Prostate gland (tissue), 2 donors: ENCODE measurements around the gene HOXC5. TPM values are rescaled to one million over a fixed set of nuclear protein-coding genes. Genes with fewer than 3 reads are reported as not detected.
"Not testable (repeated sequence)": the region's sequence is repeated elsewhere in the genome, so short reads cannot be mapped to it uniquely, and the experiment has no call there.

ENCODE experiments used
- DNase-seq: peaks from one replicate; pipeline ENCODE4 v3.0.0-alpha.2; 2019; ENCODE audit warnings: low spot score
- H3K27ac ChIP-seq, 2 donors: fragments of 200-600 bp; sonication (generic); 2 replicates each; pipeline ENCODE4 v1.5.1; 2017 to 2019
- H3K27me3 ChIP-seq: fragments of 200-600 bp; sonication (generic); replicated peaks from 2 replicates; pipeline ENCODE4 v1.5.1; 2019; ENCODE audit not compliant: insufficient read depth
- H3K36me3 ChIP-seq, 2 donors: fragments of 200-600 bp; sonication (generic); 1 replicate in 1 of 2; 2 replicates in 1 of 2; pipeline versions ENCODE4 v1.5.1 to v1.8.1; 2017 to 2019
- H3K4me1 ChIP-seq: fragments of 200-600 bp; sonication (generic); replicated peaks from 2 replicates; pipeline ENCODE4 v1.5.1; 2019
- H3K4me3 ChIP-seq, 2 donors: fragments of 200-600 bp; sonication (generic); 2 replicates each; pipeline ENCODE4 v1.5.1; 2017 to 2019
- H3K9me3 ChIP-seq: fragments of 200-600 bp; sonication (generic); 2 replicates; pipeline ENCODE4 v1.5.1; 2017
- POLR2A ChIP-seq: fragments of 450-650 bp; IDR thresholded peaks from one replicate; pipeline ENCODE4 v1.6.1; 2016; ENCODE audit warnings: antibody characterized with exemption, mild to moderate bottlenecking
- POLR2AphosphoS5 ChIP-seq: sonication (generic); formaldehyde crosslinking; IDR thresholded peaks from one replicate; pipeline ENCODE4 v1.6.1; 2017; ENCODE audit warnings: antibody characterized with exemption
- WGBS: methylation state at CpG from one replicate; pipeline ENCODE4 v1.1.5; 2018; 5-methylcytosine and 5-hydroxymethylcytosine counted together
- intact Hi-C: fragments of 100-400 bp; cut with DNase I; formaldehyde crosslinking; loops from one replicate; pipeline ENCODE4 v1.14.2; 2022
- total RNA-seq, 2 donors: library from RNA; depleted of rRNA; stranded (reverse); fragments of >200 nt; gene quantifications; one replicate each; pipeline ENCODE4 v1.1.0, GENCODE V29; 2016
- TF ChIP-seq, protein P1 (sequence below), 4 experiments: fragments of 200-600 bp in 2 of 4; fragments of 450-650 bp in 2 of 4; sonication (generic) in 2 of 4; IDR thresholded peaks; 1 replicate in 3 of 4; 2 replicates in 1 of 4; pipeline ENCODE4 v1.5.1; 2016 to 2019; ENCODE audit warnings: antibody characterized with exemption in 4 of 4, mild to moderate bottlenecking in 2 of 4, moderate library complexity in 2 of 4

The HOXC5 gene
- total RNA-seq, 2 donors from 2014 or later = 2.8 TPM; not detected in 1

DNA sequence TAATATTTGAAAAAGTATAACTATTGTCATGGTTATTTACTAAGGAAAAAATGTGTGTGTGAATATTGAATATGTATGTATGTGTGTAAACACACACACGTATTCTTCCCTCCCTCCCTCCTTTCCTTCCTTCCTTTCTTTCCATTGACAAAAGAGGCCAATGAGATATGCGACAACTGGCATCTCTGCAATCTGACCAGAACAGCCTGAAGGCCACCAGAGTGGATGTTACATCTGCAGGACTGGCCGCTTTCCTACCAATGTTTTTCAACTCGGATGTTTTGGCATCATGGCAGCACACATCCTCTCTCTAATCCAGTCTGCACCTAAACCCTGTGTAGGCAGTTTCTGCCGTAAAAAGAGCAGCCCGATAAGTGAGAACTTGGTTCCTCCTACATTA, 41.5 kb downstream of the HOXC5 start:
- intact Hi-C loops = no loop called here
- H3K27ac ChIP-seq = no peak overlapping the region
- DNase-seq = no peak
- no peak for TF ChIP-seq POLR2AphosphoS5
- no peak for TF ChIP-seq POLR2A
- TF ChIP-seq, protein P1, sequence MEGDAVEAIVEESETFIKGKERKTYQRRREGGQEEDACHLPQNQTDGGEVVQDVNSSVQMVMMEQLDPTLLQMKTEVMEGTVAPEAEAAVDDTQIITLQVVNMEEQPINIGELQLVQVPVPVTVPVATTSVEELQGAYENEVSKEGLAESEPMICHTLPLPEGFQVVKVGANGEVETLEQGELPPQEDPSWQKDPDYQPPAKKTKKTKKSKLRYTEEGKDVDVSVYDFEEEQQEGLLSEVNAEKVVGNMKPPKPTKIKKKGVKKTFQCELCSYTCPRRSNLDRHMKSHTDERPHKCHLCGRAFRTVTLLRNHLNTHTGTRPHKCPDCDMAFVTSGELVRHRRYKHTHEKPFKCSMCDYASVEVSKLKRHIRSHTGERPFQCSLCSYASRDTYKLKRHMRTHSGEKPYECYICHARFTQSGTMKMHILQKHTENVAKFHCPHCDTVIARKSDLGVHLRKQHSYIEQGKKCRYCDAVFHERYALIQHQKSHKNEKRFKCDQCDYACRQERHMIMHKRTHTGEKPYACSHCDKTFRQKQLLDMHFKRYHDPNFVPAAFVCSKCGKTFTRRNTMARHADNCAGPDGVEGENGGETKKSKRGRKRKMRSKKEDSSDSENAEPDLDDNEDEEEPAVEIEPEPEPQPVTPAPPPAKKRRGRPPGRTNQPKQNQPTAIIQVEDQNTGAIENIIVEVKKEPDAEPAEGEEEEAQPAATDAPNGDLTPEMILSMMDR (IDR thresholded peaks at IDR 0.05) = no peak
- no peaks in the 10 kb centered on the region for H3K4me1 ChIP-seq
- 80% methylated on average over 6 of the region's 6 CpGs for WGBS
- H3K36me3 ChIP-seq = no peaks in the 10 kb centered on the region
- no peak overlapping the region for H3K4me3 ChIP-seq
- no peaks in the 10 kb centered on the region for H3K9me3 ChIP-seq
- no peaks in the 10 kb centered on the region for H3K27me3 ChIP-seq

DNA sequence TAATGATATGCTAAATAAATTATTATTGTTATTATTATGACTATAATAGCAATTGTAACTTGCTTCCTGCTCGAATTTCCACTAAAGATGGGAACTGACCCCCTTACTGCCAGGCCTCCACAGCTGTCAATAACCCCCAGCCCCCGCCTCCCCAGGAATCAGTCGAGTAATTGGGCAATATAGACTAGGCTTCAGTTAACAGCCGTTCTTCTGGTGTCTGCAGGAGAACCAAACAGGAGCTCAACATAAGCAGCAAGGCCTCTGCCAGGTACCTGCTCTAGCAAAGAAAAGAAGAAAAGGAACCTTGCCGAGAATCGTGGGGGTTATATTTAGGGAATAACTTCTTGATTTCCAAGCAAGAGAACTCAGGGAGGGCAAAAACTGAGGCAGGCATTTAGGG, 42.6 kb downstream of the HOXC5 start:
- Histone ChIP-seq H3K36me3 (no peaks in the 10 kb centered on the region), H3K4me3 (no peak overlapping the region), H3K27ac (no peak overlapping the region), H3K4me1 (no peaks in the 10 kb centered on the region), H3K27me3 (no peaks in the 10 kb centered on the region), H3K9me3 (no peaks in the 10 kb centered on the region)
- TF ChIP-seq POLR2A (no peak), POLR2AphosphoS5 (no peak)
- TF ChIP-seq, protein P1 (IDR thresholded peaks at IDR 0.05) = no peak
- 59% methylated on average over 6 of the region's 6 CpGs for WGBS
- intact Hi-C loops = no loop called here
- DNase-seq = no peak

DNA sequence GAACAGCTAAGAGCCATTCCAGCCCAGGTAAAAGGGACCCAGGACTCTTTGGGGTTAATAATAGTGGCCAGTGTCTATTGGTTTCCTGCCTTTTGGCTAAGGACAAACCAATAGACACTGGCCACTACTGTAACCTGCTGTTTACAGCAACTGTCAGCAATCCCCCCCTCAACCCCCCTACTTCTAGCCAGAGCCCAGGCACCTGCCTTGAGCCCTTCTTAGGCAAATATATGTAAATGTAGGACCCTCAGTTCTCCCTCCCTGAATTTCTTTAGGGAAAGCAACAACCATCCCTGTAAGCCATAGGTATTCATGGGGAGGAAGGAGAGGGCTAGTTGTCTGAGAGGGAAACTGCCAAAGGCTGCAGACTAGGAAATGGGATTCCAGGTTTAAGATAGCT, 43.1 kb downstream of the HOXC5 start:
- TF ChIP-seq, protein P1 (IDR thresholded peaks at IDR 0.05) = no peak
- TF ChIP-seq POLR2A (no peak), POLR2AphosphoS5 (no peak)
- H3K4me3 ChIP-seq = no peak overlapping the region
- intact Hi-C loops = no loop called here
- H3K4me1 ChIP-seq = no peaks in the 10 kb centered on the region
- no peaks in the 10 kb centered on the region for H3K36me3 ChIP-seq
- no peak overlapping the region for H3K27ac ChIP-seq
- DNase-seq = no peak
- H3K9me3 ChIP-seq = no peaks in the 10 kb centered on the region
- H3K27me3 ChIP-seq = no peaks in the 10 kb centered on the region

DNA sequence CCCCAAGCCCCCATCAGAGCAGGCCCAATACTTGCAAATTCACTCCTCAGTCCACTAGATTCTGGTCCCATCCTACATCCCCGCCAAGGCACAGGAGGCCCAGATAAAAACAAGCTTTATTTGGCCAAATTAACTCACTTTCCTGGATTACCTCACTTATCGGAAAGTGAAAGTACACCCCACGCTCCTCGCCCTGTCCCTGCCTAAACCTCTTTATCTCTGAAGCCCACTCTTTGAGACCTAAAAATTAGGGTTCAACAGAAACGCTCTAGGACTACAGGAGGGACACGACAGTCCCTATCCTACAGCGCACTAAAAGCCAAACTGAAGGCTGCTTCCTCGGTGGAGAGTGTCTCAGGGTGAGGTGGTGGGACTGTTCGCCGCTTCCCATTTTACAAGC, 45.0 kb downstream of the HOXC5 start:
- intact Hi-C loops, H3K4me3 ChIP-seq, H3K36me3 ChIP-seq, H3K27me3 ChIP-seq, DNase-seq, H3K4me1 ChIP-seq, H3K27ac ChIP-seq, H3K9me3 ChIP-seq: not testable (repeated sequence)
- 52% methylated on average over 10 of the region's 10 CpGs for WGBS

DNA sequence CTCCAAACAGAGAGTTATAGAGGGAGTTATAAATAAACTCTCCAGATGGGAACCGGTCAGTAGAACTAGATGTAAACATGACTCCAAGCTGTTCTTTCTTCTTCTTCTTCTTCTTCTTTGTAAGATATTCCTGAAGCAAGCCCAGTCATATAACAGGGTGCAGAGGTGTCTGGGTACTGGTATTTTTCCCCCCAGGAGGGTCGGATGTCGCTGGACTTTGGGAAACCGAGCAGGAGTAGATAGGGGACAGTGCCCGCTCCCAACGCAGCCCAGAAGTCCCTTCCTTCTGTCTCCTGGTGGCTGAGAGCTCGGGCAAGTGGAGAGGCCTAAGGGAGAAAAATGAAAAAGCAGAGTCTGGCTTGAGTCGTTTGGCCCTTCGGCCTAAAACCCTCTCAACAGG, 46.3 kb downstream of the HOXC5 start:
- H3K4me1 ChIP-seq, H3K27me3 ChIP-seq, H3K4me3 ChIP-seq, H3K9me3 ChIP-seq, H3K36me3 ChIP-seq, H3K27ac ChIP-seq, DNase-seq, intact Hi-C loops: not testable (repeated sequence)
- 73% methylated on average over 9 of the region's 9 CpGs for WGBS

DNA sequence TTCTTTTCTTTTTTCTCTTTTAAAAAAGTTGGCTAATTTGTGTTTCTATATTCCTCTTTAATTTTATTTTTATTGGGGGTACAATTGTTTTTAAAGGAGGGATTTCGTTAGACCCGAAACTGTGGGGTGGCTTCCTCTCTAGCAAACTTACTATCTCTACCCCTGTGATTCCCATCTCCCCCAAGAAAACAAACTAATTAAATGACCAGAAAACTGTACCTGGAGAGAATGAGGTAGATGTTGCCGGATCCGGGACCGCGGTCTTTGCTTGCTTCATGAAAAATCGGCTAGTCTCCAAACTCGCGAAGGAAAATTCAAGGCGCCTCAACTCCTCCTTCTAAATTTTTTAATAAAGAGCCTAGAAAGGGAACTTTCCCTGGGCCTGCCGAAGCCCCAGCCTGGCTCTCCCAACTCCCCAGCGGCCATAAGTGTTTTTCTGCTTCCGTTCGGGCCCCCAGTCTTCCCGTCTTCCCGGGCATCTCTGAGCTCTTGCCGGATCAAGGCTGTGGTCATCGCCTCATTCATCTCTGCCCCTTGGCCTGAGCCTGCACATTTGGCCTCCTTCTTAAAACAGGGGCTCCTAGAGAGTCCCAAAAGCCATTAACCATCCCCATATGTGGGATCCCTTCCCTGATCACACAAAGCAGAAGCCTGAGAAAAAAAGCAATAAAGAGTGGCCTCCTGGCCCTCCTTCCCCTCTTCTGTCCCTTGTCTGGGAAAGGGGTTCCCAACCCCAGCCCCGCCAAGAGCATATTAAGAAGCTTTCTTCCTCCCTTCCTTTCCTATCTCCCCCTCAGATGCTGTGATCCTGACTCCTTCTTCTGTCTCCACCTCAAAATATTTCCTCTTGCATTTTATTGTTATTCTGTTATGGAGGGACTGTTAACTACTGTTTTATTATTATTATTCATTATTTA, 47.4 kb downstream of the HOXC5 start:
- H3K36me3 ChIP-seq, DNase-seq, H3K27ac ChIP-seq, H3K27me3 ChIP-seq, H3K9me3 ChIP-seq, H3K4me3 ChIP-seq, intact Hi-C loops, H3K4me1 ChIP-seq: not testable (repeated sequence)
- 86% methylated on average over 19 of the region's 19 CpGs for WGBS

DNA sequence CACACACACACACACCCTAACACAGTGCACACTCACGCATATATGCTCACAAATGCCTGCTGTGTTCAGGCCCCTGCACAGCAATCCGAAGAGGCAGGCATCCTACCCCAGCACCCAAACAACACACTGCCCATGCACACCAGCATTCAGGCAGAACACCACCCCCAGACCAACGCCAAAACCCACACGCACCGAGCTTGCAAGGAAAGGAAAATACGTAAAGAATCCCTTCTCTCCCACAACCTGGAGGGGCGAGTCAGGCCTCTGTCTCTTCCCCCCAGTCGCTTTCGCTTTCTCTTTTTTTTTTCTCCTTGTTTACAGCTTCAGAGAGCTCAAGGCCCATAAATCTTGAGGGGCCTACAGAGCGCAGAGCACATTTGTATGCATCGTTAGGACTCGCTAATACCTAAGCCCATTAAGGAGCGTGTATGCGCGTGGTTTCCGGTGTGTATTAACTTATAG, 48.2 kb downstream of the HOXC5 start:
- H3K9me3 ChIP-seq, H3K4me1 ChIP-seq, intact Hi-C loops, H3K36me3 ChIP-seq, H3K27me3 ChIP-seq, H3K27ac ChIP-seq, H3K4me3 ChIP-seq, DNase-seq: not testable (repeated sequence)
- 69% methylated on average over 16 of the region's 16 CpGs for WGBS

DNA sequence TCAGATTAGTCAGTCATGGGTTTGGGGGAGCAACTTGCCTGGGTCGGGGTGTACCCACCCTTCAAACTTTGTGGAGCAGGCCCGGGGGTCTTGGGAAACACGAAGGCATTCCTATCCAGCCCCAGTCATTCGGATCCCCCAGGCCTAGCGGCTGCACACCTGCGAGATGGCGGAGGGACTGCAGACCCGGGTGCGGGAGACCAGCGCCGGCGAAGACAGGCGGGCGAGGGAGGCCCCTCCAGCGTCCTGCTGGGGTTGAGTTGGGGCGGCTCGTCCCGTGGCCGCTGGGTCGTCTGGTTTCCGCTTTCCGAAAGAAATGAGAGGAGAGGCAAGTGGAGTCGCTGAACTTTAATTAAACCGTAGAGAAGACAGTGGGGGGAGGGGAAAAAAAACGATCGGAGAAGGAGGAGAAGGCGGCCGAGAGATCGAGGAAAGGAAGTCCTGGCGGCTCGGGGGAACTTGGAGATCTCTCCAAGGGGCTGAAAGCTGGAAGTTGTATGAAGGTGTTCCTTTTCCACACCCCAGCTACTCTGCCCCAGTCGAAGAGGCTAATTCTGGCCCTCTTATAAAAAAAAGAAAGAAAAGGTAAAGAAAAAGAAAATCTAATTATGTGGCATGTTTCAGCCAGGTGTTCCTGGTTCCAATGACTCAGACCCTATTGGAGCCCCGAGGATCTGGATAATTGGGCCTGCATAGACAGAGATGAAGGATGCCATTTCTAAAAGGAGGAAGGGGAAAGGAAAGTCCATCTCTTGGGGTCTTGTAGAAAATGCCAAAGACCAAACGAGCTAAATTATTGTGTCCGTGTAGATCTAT, 48.9 kb downstream of the HOXC5 start:
- H3K36me3 ChIP-seq, H3K4me3 ChIP-seq, H3K9me3 ChIP-seq, H3K27me3 ChIP-seq, DNase-seq, intact Hi-C loops, H3K4me1 ChIP-seq, H3K27ac ChIP-seq: not testable (repeated sequence)
- 56% methylated on average over 34 of the region's 35 CpGs for WGBS
